Activated CD8-positive, alpha-beta memory T cell treated with anti-CD3 and anti-CD28 coated beads, Interleukin-2, amount 10 ng/mL, durations not matched to agents 7 days and 5 days (primary cell): ENCODE results near the gene IFNAR2. TPM values are rescaled to one million over a fixed set of nuclear protein-coding genes. Genes with fewer than 3 reads are reported as not detected.

Source experiments
- ATAC-seq: fragments of 150-1000 bp; cut with Tn5 transposase; one replicate; pipeline ENCODE4 v1.10.0; 2021; ENCODE audit warnings: moderate library complexity
- CTCF ChIA-PET: fragments of 350-600 bp; sonication (Branson Sonifier 250); formaldehyde crosslinking; loops from one replicate; lab custom pipeline; 2021; ENCODE audit warnings: antibody characterized with exemption; lab: Charles Lee
- DNase-seq: peaks from one replicate; pipeline ENCODE4 v3.0.0-alpha.2; 2020
- H3K27ac Mint-ChIP-seq: one replicate; pipeline ENCODE4 v1.8.0; 2021; ENCODE audit warnings: mild to moderate bottlenecking, mixed read lengths
- H3K27me3 Mint-ChIP-seq: one replicate; pipeline ENCODE4 v1.8.0; 2021; ENCODE audit warnings: mixed read lengths
- H3K36me3 Mint-ChIP-seq: one replicate; pipeline ENCODE4 v1.8.0; 2021; ENCODE audit warnings: mild to moderate bottlenecking, mixed read lengths
- H3K4me1 Mint-ChIP-seq: one replicate; pipeline ENCODE4 v1.8.0; 2021; ENCODE audit warnings: mixed read lengths
- H3K4me3 Mint-ChIP-seq: one replicate; pipeline ENCODE4 v1.8.0; 2021; ENCODE audit warnings: mild to moderate bottlenecking, moderate library complexity, mixed read lengths
- H3K9me3 Mint-ChIP-seq: one replicate; pipeline ENCODE4 v1.8.0; 2022; ENCODE audit warnings: low read depth, mixed read lengths
- total RNA-seq, 2 experiments: library from RNA; stranded (reverse); gene quantifications; one replicate each; pipeline ENCODE4 v1.2.3, GENCODE V29; 2021

IFNAR2 gene
- total RNA-seq, 2 experiments from 2014 or later: 45.8 to 54.9 TPM

DNA sequence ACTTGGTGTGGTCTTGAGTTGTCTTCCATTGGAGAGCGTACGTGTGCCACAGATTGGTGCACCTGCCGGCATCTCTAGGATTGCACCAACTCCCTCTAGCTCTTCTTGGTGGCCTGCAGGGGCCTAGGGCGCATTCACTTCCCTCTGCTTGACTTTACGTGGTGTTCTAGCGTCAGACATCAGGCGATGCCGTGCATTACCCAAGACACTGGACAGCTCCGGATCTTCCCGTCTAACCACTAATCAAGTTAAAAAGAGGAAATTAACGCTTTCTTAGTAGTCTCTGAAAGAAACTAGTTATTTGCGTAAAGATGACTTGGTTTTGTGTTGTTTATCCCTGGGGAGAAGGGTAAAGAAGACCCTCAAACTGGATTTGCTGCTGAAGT is 35.9 kb downstream of the IFNAR2 start:
- H3K36me3 Mint-ChIP-seq: peaks cover 41% of the 10 kb centered on the region
- H3K4me3 Mint-ChIP-seq: peak overlapping the region; percentile 89
- H3K4me1 Mint-ChIP-seq: peaks cover 52% of the 10 kb centered on the region
- ATAC-seq (no peak), DNase-seq (no peak)
- no peaks in the 10 kb centered on the region for H3K9me3 Mint-ChIP-seq
- H3K27ac Mint-ChIP-seq: peak overlapping the region; percentile 82
- no peaks in the 10 kb centered on the region for H3K27me3 Mint-ChIP-seq
- CTCF ChIA-PET: interaction anchor here (0.8 to 2.5 kb wide), 5 partner anchors 28 to 179 kb away, joined by 4 to 11 read pairs (median 6); no protein-coding TSS in a partner anchor

DNA sequence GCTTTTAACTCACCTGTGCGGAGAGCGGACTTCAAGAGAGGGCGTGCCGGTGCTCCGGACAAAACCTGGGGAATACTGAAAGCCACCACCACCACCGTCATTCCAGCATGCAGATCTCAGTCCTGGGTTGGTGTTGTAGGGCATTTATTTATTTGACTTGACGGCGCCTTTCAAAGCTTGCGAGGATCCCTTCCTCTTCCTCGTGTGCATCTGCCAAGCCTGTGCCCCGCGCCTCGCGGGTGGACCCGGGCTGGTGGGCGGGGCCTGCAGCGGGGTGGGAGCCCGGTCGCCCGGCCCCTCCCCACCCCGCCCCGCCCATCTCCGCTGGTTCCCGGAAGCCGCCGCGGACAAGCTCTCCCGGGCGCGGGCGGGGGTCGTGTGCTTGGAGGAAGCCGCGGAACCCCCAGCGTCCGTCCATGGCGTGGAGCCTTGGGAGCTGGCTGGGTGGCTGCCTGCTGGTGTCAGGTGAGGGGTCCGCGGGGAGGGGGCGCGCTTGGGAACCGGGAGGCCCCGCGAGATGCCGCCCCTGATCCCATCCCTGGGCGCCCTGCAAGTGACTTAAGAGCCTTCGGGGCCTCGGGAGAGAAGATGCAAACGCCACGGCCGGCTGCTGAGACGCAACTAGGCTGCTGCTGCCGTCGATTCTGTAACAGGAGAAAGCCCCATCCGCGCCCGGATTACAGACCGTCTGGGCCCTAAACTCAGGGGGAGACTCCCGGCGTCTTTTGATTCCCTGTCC is 36.5 kb downstream of the IFNAR2 start, which contains the start of gene IL10RB:
IL10RB (plus strand) TSS at position 318 of the 739 bp plus-strand sequence; CDS start at position 417, 99 bp downstream.
- DNase-seq (peak; percentile 77), ATAC-seq (peak; percentile 91)
- H3K27ac Mint-ChIP-seq: peak within 1 kb of the TSS; percentile 93
- CTCF ChIA-PET: interaction anchor here (0.8 to 2.5 kb wide), 6 partner anchors 10 to 179 kb away, joined by 3 to 11 read pairs (median 6); no protein-coding TSS in a partner anchor
- H3K36me3 Mint-ChIP-seq: peaks cover 46% of the 10 kb centered on the region
- peak within 1 kb of the TSS; percentile 89 for H3K4me3 Mint-ChIP-seq
- no peaks in the 10 kb centered on the region for H3K27me3 Mint-ChIP-seq
- H3K4me1 Mint-ChIP-seq: peaks cover 48% of the 10 kb centered on the region
- no peaks in the 10 kb centered on the region for H3K9me3 Mint-ChIP-seq

DNA sequence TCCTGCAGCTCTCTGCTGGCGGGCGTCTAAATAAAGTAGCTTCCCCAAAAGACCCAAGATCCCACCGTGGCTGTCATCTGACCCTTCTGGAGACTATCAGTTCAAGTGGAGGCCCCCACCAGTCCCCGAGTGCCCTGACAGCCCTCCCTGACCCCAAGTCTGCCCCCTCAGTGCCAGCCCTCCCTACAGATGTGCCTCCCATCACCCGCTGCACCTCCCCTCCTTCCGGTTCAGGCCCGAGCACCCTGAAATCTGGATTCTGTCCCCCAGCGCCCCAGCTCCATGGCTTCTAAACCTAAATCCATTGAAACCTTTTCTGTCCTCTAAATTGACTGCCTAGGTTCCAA is 37.0 kb downstream of the IFNAR2 start:
- Mint-ChIP-seq H3K9me3 (no peaks in the 10 kb centered on the region), H3K27me3 (no peaks in the 10 kb centered on the region), H3K4me1 (peaks cover 43% of the 10 kb centered on the region), H3K27ac (peak overlapping the region; percentile 93), H3K4me3 (peak overlapping the region; percentile 89), H3K36me3 (peaks cover 48% of the 10 kb centered on the region)
- CTCF ChIA-PET: interaction anchor here (0.7 to 2.5 kb wide), 6 partner anchors 10 to 178 kb away, joined by 3 to 11 read pairs (median 6); no protein-coding TSS in a partner anchor
- ATAC-seq (peak; percentile 66), DNase-seq (peak; percentile 65)

DNA sequence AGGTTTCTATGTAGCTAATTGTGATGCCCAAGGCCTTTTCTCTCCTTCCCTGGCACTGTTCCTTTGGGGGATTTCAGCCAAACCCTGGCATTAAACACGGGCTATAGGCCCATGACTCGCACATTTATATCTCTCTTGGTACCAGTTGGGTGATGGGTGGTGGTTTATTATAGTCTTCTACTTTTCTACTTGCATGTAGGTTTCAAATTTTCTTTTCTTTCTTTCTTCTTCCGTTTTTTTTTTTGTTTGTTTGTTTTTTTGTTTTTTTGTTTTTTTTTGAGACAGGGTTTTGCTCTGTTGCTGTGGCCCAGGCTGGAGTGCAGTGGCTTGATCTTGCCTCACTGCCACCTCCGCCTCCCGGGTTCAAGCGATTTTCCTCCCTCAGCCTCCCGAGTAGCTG is 37.5 kb downstream of the IFNAR2 start:
- H3K9me3 Mint-ChIP-seq: no peaks in the 10 kb centered on the region
- no peaks in the 10 kb centered on the region for H3K27me3 Mint-ChIP-seq
- no peak for DNase-seq
- CTCF ChIA-PET: interaction anchor here (0.7 to 2.5 kb wide), 6 partner anchors 11 to 178 kb away, joined by 3 to 11 read pairs (median 4); no protein-coding TSS in a partner anchor
- peak overlapping the region; percentile 89 for H3K4me3 Mint-ChIP-seq
- H3K4me1 Mint-ChIP-seq: peaks cover 41% of the 10 kb centered on the region
- ATAC-seq: no peak
- H3K27ac Mint-ChIP-seq: peak overlapping the region; percentile 93
- H3K36me3 Mint-ChIP-seq: peaks cover 50% of the 10 kb centered on the region

DNA sequence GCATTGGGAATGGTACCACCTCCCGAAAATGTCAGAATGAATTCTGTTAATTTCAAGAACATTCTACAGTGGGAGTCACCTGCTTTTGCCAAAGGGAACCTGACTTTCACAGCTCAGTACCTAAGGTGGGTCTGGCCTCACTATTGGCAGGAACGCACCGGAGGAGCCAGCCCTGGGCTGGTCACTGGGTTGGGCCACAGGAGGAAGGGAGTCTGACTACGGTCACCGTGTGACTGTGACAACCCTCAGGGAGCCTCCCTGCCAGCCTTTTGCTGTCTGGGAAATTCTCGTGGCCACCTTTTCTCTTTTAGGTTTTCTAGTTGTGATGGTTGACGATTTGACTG is 38.6 kb downstream of the IFNAR2 start:
- CTCF ChIA-PET: interaction anchor here (1.0 to 1.1 kb wide), 2 partner anchors 42 to 71 kb away, joined by 3 read pairs; no protein-coding TSS in a partner anchor
- H3K36me3 Mint-ChIP-seq: peaks cover 52% of the 10 kb centered on the region
- peaks cover 43% of the 10 kb centered on the region for H3K4me1 Mint-ChIP-seq
- no peaks in the 10 kb centered on the region for H3K9me3 Mint-ChIP-seq
- H3K4me3 Mint-ChIP-seq: peak overlapping the region; percentile 89
- peak overlapping the region; percentile 69 for H3K27ac Mint-ChIP-seq
- ATAC-seq: no peak
- no peak for DNase-seq
- no peaks in the 10 kb centered on the region for H3K27me3 Mint-ChIP-seq

DNA sequence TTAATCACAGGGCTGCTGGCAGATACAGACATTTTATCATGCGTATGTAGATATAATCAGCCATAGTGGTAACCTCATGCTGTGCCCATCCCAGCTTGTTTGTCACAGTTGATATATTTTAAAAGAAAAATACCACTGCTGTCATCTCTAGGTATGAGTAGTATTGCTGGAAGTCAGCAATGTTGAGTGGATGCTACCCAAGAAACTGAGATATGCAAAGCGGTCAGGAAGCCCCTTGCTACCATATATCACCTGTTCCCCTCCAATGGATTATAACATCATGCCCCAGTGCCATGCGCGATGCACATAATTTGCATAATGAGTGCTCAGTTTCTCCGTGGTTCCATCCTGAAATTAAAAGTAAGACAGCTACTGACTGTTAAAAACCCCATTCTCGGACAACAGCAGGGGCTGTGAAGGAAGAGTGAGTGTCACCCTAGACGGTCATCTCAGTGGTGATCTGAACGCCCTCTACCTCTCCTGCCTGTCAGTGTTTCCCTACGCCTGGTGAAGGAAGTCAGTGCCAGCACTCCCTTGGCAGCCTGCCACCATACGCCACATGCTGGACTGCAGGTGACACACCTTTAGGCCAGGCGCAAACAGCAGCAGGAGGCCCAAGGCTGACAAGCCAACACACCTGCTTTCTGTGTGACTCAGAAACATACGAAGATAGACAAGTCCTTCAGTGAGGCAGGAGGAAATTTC is 39.2 kb downstream of the IFNAR2 start:
- no peak for DNase-seq
- no peaks in the 10 kb centered on the region for H3K9me3 Mint-ChIP-seq
- no peaks in the 10 kb centered on the region for H3K27me3 Mint-ChIP-seq
- H3K27ac Mint-ChIP-seq: no peak overlapping the region
- H3K36me3 Mint-ChIP-seq: peaks cover 53% of the 10 kb centered on the region
- ATAC-seq: no peak
- no peak overlapping the region for H3K4me3 Mint-ChIP-seq
- CTCF ChIA-PET: interaction anchor here (1.0 to 1.1 kb wide), 2 partner anchors 42 to 72 kb away, joined by 3 read pairs; no protein-coding TSS in a partner anchor
- peaks cover 41% of the 10 kb centered on the region for H3K4me1 Mint-ChIP-seq

DNA sequence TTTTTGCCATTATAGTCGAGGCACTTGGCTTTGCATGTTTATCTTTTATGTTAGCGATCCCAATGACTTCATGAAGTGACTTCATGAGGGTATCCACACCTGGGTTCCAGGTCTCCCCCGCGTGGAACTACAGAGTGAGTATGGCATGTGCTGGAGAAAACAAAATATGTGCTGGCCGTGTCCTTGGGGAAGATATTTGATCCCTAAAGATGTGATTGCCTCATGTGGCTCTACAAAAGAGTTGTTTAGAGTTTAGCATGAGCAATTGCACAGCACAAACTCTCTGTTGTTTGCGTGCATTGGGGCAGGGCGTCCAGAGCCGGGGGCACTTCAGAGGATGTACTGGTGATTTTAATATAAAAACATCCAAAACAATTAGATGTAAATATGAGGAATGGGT is 41.2 kb downstream of the IFNAR2 start:
- peaks cover 60% of the 10 kb centered on the region for H3K36me3 Mint-ChIP-seq

DNA sequence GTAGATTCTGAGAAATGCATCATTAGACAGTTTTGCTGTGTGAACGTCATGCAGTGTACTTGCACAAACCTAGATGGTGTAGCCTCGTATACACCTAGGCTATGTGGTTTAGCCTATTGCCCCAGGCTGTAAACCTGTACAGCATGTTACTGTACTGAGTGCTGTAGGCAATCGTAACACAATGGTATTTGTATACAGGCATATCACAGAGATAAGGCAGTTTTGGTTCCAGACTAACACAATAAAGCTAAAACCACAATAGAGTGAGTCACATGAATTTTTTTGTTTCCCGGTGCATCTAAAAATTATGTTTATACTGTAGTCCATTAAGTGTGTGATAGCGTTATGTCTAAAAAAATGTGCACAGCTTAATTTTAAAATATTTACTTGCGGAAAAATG is 43.3 kb downstream of the IFNAR2 start:
- Mint-ChIP-seq H3K4me3 (no peak overlapping the region), H3K36me3 (peaks cover 71% of the 10 kb centered on the region), H3K4me1 (peaks cover 19% of the 10 kb centered on the region), H3K27me3 (no peaks in the 10 kb centered on the region), H3K9me3 (no peaks in the 10 kb centered on the region), H3K27ac (no peak overlapping the region)
- ATAC-seq (no peak), DNase-seq (no peak)
- CTCF ChIA-PET: no interaction called here

More for the DNA sequence above, 41.2 kb downstream of the IFNAR2 start:
- CTCF ChIA-PET: interaction anchor here (0.7 kb wide), 1 partner anchor 85 kb away, joined by 3 read pairs; no protein-coding TSS in a partner anchor
- no peaks in the 10 kb centered on the region for H3K27me3 Mint-ChIP-seq
- H3K4me3 Mint-ChIP-seq: no peak overlapping the region
- H3K27ac Mint-ChIP-seq: no peak overlapping the region
- no peaks in the 10 kb centered on the region for H3K9me3 Mint-ChIP-seq
- ATAC-seq (no peak), DNase-seq (no peak)
- H3K4me1 Mint-ChIP-seq: peaks cover 33% of the 10 kb centered on the region

DNA sequence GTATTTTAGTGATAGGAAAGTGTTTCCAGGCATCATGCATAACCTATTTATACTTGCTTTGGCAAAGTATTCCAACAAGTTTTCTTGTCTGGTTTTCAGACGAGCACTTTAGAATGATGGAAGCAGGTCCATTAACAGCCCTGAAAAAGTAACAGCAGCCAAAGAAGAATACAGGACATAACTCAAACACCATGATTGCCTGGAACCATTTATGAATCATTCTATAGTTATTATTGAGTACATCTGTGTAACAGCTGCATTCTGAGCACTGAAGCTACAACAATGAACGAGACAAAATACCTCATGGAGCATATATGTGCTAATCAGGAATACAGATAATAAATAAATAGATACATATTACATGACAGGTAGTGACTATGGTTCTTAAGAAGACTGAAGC is 49.0 kb downstream of the IFNAR2 start:
- Mint-ChIP-seq H3K9me3 (no peaks in the 10 kb centered on the region), H3K27ac (no peak overlapping the region), H3K36me3 (peaks cover 66% of the 10 kb centered on the region), H3K4me1 (no peaks in the 10 kb centered on the region), H3K27me3 (no peaks in the 10 kb centered on the region), H3K4me3 (no peak overlapping the region)
- CTCF ChIA-PET: no interaction called here
- ATAC-seq (no peak), DNase-seq (no peak)

DNA sequence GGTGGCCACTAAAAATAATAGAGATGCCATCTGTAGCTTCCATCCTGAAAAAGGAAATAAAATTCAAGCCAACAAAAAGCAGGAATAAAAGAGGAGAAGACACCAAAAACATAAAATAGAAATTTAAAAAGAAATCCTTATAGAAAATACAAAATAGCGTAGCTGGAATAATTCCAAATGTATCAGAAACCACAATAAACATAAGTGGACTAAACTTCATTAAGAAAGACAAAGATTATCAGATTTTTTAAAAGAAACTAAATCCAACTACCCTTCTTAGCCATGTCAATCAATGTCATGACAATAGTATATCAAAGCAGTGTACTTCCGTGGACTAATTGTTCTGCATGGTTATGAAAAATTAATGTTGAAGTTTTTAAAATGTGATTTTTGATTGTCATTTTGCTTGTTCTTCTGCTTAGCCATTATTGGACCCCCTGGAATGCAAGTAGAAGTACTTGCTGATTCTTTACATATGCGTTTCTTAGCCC is 49.6 kb downstream of the IFNAR2 start:
- Mint-ChIP-seq H3K9me3 (no peaks in the 10 kb centered on the region), H3K4me3 (no peak overlapping the region), H3K4me1 (no peaks in the 10 kb centered on the region), H3K36me3 (peaks cover 66% of the 10 kb centered on the region), H3K27ac (no peak overlapping the region), H3K27me3 (no peaks in the 10 kb centered on the region)
- CTCF ChIA-PET: no interaction called here
- ATAC-seq (no peak), DNase-seq (no peak)

Other genes with a start within 250 kb of the IFNAR2 start
- not detected for gene OLIG2, start 204.0 kb upstream of the IFNAR2 start, total RNA-seq
- gene OLIG1, start 159.8 kb upstream of the IFNAR2 start, total RNA-seq: not detected
- 10 to 100 TPM; 30.9 to 34.9 TPM for gene IL10RB, start 36.4 kb downstream of the IFNAR2 start, total RNA-seq
- gene IFNAR1, start 95.0 kb downstream of the IFNAR2 start, total RNA-seq: 10 to 100 TPM; 26.2 to 30.8 TPM
- under 1 TPM; 0.30 to 0.96 TPM for gene IFNGR2, start 173.5 kb downstream of the IFNAR2 start, total RNA-seq